ENCODE measurements around the gene RTF1.

The RTF1 gene

DNA sequence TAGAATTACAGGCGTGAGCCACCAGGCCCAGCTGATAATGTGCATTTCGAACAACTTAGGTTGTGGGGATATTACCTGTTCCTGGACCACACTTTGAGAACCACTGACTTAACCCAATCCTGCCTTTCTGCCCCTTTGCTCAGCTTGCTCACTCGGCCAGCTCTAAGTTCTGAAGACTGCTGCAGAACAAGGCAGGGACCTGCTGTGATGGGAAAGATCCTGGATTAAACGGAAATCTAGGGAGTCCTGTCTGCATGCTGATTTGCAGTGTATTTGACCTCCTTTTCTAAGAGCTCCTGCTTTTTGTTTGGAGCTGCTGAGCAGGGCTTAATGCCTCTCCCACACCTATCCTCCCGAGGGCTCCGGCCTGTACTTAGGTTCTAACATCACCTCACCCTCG lies 93.8 kb downstream of the RTF1 start:
- FAIRE-seq: no peak

DNA sequence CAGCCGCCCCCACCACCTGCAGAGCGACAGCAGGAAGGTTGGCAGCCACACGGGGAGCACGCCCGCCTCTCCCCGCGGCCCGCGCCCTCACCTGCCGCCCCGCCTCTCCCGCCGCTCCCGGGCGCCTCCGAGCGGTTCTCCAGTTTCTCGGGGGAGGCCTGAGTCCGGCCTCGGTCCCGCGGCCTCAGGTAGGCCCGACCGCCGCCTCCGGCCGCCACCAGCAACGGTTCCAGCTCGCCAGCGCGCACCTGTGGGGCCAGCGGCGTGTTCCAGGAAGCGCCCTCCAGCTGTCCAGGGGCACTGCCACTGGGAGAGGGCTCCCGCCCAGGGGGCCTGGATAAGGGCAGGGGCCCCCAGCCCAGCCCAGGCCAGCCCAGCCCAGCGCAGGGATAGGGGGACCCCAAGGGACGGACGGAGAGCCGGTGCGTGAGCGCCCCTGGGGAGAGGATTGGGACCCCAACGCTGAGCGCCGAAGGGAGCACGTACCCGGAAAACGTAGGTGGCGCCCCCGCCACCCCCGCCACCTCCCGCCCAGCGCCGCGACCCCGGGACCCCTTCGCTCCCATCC lies 94.5 kb downstream of the RTF1 start:
- FAIRE-seq: no peak

GRCh38 chr15:41511899-41512369 lies 95.0 kb downstream of the RTF1 start:
- FAIRE-seq: no peak

GRCh38 chr15:41512512-41512939 lies 95.6 kb downstream of the RTF1 start:
- FAIRE-seq: no peak

DNA sequence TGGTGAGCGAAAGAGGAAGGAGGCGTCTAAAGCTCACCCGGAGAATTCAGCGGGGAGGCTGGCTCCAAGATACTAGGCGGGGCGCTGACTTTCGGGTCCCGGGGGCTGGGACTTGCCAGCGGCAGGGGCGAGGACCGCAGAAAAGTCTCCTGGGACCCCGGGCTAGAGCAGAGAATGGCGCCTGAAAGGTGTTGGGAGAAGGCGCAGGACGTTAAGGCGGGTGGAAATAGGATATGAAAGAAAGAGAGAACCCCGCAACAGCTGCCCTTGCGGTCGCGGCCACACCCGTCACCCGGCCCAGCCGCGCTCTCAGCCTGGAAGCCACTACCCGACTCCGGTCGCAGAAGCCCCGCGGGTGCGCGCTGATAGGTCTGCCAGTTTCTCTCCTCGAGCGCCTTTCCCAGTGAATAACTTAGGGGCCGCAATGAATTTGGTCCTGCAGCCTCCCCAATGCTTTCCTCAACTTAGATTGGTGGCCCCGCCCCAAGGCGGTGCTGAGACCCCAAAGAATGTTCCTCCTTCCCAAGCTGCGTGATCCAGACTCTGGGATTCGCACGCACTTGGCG lies 96.1 kb downstream of the RTF1 start:
- FAIRE-seq: no peak

DNA sequence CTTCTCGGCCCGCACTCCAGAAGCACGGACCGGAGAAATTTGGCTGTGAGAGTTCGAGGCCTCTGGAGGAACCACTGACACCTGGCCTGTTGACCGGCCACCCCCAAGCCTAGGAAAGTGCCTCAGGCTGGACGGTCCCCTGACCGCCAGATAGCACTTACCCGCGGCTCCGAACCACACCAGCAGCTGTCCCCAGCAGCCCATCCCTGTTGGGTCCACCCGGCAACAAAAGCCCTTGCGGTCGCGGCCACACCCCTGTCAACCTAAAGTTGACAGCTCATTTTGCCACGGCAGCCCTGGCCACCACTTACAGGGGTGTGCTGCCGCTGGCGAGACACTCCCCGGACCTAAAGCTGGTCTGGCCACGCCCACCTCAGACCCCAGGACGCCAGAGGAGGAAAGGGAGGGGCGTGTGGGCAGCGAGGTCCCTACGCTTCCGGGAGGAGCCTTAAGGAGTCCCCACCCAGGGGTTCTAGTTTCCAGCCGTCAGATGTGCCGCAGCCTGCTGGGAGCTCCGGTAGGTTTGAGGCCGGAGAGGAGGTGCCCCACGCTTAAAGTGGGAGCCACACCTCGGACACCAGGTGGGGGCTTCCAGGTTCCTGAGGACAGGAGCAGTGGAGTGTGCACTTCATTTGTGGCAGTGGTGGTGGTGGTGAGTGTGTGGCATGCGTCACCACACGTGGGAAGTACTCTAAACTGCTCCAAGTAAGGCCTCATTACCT lies 96.8 kb downstream of the RTF1 start, which contains the start of gene LTK:
TSS of gene LTK (minus strand) at position 322 of the 722 bp plus-strand sequence. CDS start at position 204, 118 bp downstream.
- FAIRE-seq: no peak

GRCh38 chr15:41517895-41518449 lies 101.1 kb downstream of the RTF1 start:
- no peak for FAIRE-seq

GRCh38 chr15:41520636-41521035 lies 103.7 kb downstream of the RTF1 start:
- no peak for FAIRE-seq

DNA sequence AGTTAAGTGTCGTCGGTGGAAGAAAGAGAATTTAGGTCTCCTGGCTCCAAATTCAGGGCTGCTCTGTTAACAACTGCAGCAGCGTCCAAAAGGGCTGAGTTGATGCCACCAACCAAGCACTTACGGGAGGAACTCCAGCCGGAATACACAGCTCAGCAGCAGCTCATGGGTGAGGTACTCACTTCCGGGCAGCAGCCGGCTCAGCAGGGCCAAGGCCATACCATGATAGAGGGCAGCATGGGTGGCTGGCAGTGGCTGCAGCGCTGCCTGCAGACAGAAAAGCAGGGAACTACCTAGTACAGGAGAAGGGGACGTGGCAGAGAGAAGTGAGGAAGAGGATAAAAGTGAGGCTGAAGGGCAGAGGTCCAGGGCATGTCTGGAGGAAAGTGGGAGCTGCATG lies 104.7 kb downstream of the RTF1 start:
- FAIRE-seq: no peak

DNA sequence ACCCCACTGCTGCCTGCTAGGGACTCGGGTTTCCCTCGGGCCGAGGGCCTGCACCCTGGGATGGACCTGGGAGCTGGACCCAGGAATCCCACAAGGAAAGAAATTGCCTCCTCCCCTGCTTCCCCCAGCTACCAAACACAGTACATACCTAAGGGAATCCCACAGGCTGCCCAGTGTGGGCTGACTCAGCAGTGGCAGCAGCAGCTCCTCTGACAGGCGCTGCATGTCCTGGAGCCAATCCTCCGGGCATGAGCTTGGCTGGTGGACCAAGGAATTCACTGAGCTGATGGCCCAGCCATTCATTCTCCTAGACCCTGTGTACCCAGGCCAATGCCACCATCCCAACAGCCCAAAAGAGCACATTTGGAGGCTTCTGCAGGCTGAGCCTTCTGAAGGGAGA lies 106.2 kb downstream of the RTF1 start:
- FAIRE-seq: no peak

GRCh38 chr15:41530363-41530956 lies 113.6 kb downstream of the RTF1 start:
- FAIRE-seq: no peak
